CD8-positive, alpha-beta memory T cell (primary cell): ENCODE measurements around the gene SMS. TPM values are rescaled to one million over a fixed set of nuclear protein-coding genes. Genes with fewer than 3 reads are reported as not detected.

ENCODE experiments used
- CTCF ChIA-PET: fragments of 350-600 bp; sonication (Branson Sonifier 250); formaldehyde crosslinking; loops from one replicate; lab custom pipeline; 2021; ENCODE audit warnings: antibody characterized with exemption; lab: Charles Lee
- POLR2A ChIA-PET: fragments of 350-600 bp; sonication (Branson Sonifier 250); formaldehyde crosslinking; loops from one replicate; lab custom pipeline; 2021; ENCODE audit warnings: antibody characterized with exemption; lab: Charles Lee
- DNase-seq, 5 donors: peaks; one replicate each; pipeline versions ENCODE4 v3.0.0 to v3.0.0-alpha.2; 2020 to 2022; ENCODE audit warnings: mixed read lengths in 1 of 5
- H3K27ac ChIP-seq: one replicate; pipeline ENCODE4 v1.7.0; 2013; ENCODE audit warnings: low read depth, mild to moderate bottlenecking, low read length, moderate library complexity
- H3K27me3 ChIP-seq: 2 replicates; pipeline ENCODE4 v1.7.0; 2013; ENCODE audit warnings: low read length, mild to moderate bottlenecking; ENCODE audit not compliant: insufficient read depth, poor library complexity, severe bottlenecking
- H3K36me3 ChIP-seq: 2 replicates; pipeline ENCODE4 v1.7.0; 2013; ENCODE audit warnings: mild to moderate bottlenecking, low read length, moderate library complexity; ENCODE audit not compliant: insufficient read depth
- H3K4me1 ChIP-seq: 2 replicates; pipeline ENCODE4 v1.7.0; 2013; ENCODE audit warnings: mild to moderate bottlenecking, low read length, moderate library complexity; ENCODE audit not compliant: insufficient read depth
- H3K4me3 ChIP-seq: 2 replicates; pipeline ENCODE4 v1.7.0; 2013; ENCODE audit warnings: mild to moderate bottlenecking, low read length
- H3K9me3 ChIP-seq: 2 replicates; pipeline ENCODE4 v1.7.0; 2013; ENCODE audit warnings: mild to moderate bottlenecking, low read length
- H3K27ac Mint-ChIP-seq, 8 donors: one replicate each; pipeline ENCODE4 v1.8.0; 2020 to 2021; ENCODE audit warnings: mixed read lengths in 8 of 8, mild to moderate bottlenecking in 6 of 8, inconsistent platforms in 3 of 8, moderate library complexity in 3 of 8
- H3K27me3 Mint-ChIP-seq, 2 donors: one replicate each; pipeline ENCODE4 v1.8.0; 2020 to 2021; ENCODE audit warnings: mixed read lengths in 2 of 2, mild to moderate bottlenecking in 1 of 2, moderate library complexity in 1 of 2
- H3K36me3 Mint-ChIP-seq, 3 donors: one replicate each; pipeline ENCODE4 v1.8.0; 2020 to 2021; ENCODE audit warnings: mixed read lengths in 3 of 3, inconsistent platforms in 1 of 3, mild to moderate bottlenecking in 1 of 3
- H3K4me1 Mint-ChIP-seq, 3 donors: one replicate each; pipeline ENCODE4 v1.8.0; 2020 to 2021; ENCODE audit warnings: mixed read lengths in 3 of 3, inconsistent platforms in 1 of 3, mild to moderate bottlenecking in 1 of 3
- H3K4me3 Mint-ChIP-seq, 7 donors: one replicate each; pipeline ENCODE4 v1.8.0; 2020 to 2021; ENCODE audit warnings: mixed read lengths in 7 of 7, mild to moderate bottlenecking in 6 of 7, moderate library complexity in 4 of 7, inconsistent platforms in 2 of 7
- H3K9me3 Mint-ChIP-seq, 5 donors: one replicate each; pipeline ENCODE4 v1.8.0; 2020 to 2022; ENCODE audit warnings: mixed read lengths in 5 of 5, mild to moderate bottlenecking in 3 of 5, moderate library complexity in 2 of 5, inconsistent platforms in 1 of 5
- polyA plus RNA-seq: library from polyadenylated mRNA; unstranded; fragments of 300-500 nt; fragmentation: Illumina TruSeq; gene quantifications from one replicate; pipeline ENCODE4 v1.2.3, GENCODE V29; 2021
- total RNA-seq, 2 experiments: library from RNA; stranded (reverse); gene quantifications; one replicate each; pipeline ENCODE4 v1.2.3, GENCODE V29; 2021

The SMS gene
- total and polyA plus RNA-seq, 3 experiments from 2014 or later, result 69.3 to 134 (median 131) TPM

GRCh38 chrX:21960569-21961541 lies 20.3 kb downstream of the SMS start:
- Mint-ChIP-seq H3K4me1 (peaks cover 41 to 71% (median 57%) of the 10 kb centered on the region in 3 donors), H3K27ac (peak overlapping the region in 3 of 8 donors; percentile 11 to 21 (median 13)), H3K9me3 (no peaks in the 10 kb centered on the region), H3K4me3 (peak overlapping the region in 1 of 7 donors; percentile 14), H3K27me3 (no peaks in the 10 kb centered on the region), H3K36me3 (no peaks in the 10 kb centered on the region)
- no peak for DNase-seq
- H3K36me3 ChIP-seq, result no peaks in the 10 kb centered on the region
- no peaks in the 10 kb centered on the region for H3K9me3 ChIP-seq
- H3K27me3 ChIP-seq, result no peaks in the 10 kb centered on the region
- CTCF ChIA-PET, result interaction anchor here (1.0 kb wide), 2 partner anchors 7 to 12 kb away, joined by 3 read pairs; no protein-coding TSS in a partner anchor
- H3K27ac ChIP-seq, result no peak overlapping the region
- POLR2A ChIA-PET, result no interaction called here
- no peak overlapping the region for H3K4me3 ChIP-seq
- peaks cover 8% of the 10 kb centered on the region for H3K4me1 ChIP-seq

GRCh38 chrX:21962361-21962760 lies 21.9 kb downstream of the SMS start:
- no peaks in the 10 kb centered on the region for H3K27me3 ChIP-seq
- ChIA-PET CTCF (no interaction called here), POLR2A (no interaction called here)
- H3K27me3 Mint-ChIP-seq, result peaks cover 0 to 2% of the 10 kb centered on the region in 2 donors
- peaks cover 0 to 5% (median 0%) of the 10 kb centered on the region in 3 donors for H3K36me3 Mint-ChIP-seq
- peaks cover 39 to 70% (median 62%) of the 10 kb centered on the region in 3 donors for H3K4me1 Mint-ChIP-seq
- H3K27ac ChIP-seq, result no peak overlapping the region
- peaks cover 8% of the 10 kb centered on the region for H3K4me1 ChIP-seq
- H3K36me3 ChIP-seq, result no peaks in the 10 kb centered on the region
- no peaks in the 10 kb centered on the region for H3K9me3 Mint-ChIP-seq
- H3K9me3 ChIP-seq, result no peaks in the 10 kb centered on the region
- no peak overlapping the region for H3K4me3 ChIP-seq
- no peak for DNase-seq
- H3K27ac Mint-ChIP-seq, result peak overlapping the region in 3 of 8 donors; percentile 24 to 75 (median 36)
- no peak overlapping the region for H3K4me3 Mint-ChIP-seq

GRCh38 chrX:21963269-21963668 lies 22.8 kb downstream of the SMS start:
- no peak overlapping the region for H3K27ac ChIP-seq
- Mint-ChIP-seq H3K27me3 (peaks cover 0 to 3% of the 10 kb centered on the region in 2 donors), H3K27ac (no peak overlapping the region), H3K36me3 (peaks cover 0 to 9% (median 0%) of the 10 kb centered on the region in 3 donors), H3K4me1 (peaks cover 34 to 62% (median 53%) of the 10 kb centered on the region in 3 donors), H3K4me3 (no peak overlapping the region), H3K9me3 (no peaks in the 10 kb centered on the region)
- no peaks in the 10 kb centered on the region for H3K27me3 ChIP-seq
- no peak overlapping the region for H3K4me3 ChIP-seq
- no peaks in the 10 kb centered on the region for H3K9me3 ChIP-seq
- H3K4me1 ChIP-seq, result peaks cover 8% of the 10 kb centered on the region
- H3K36me3 ChIP-seq, result no peaks in the 10 kb centered on the region
- no peak for DNase-seq
- CTCF ChIA-PET, result no interaction called here
- POLR2A ChIA-PET, result no interaction called here

GRCh38 chrX:21963731-21964405 lies 23.4 kb downstream of the SMS start:
- Mint-ChIP-seq H3K27me3 (peaks cover 0 to 3% of the 10 kb centered on the region in 2 donors), H3K4me3 (no peak overlapping the region), H3K9me3 (no peaks in the 10 kb centered on the region), H3K4me1 (peaks cover 28 to 56% (median 47%) of the 10 kb centered on the region in 3 donors), H3K27ac (peak overlapping the region in 1 of 8 donors; percentile 23), H3K36me3 (peaks cover 0 to 13% (median 0%) of the 10 kb centered on the region in 3 donors)
- no peak for DNase-seq
- ChIA-PET POLR2A (no interaction called here), CTCF (no interaction called here)
- H3K4me1 ChIP-seq, result peaks cover 8% of the 10 kb centered on the region
- H3K27ac ChIP-seq, result no peak overlapping the region
- no peaks in the 10 kb centered on the region for H3K9me3 ChIP-seq
- no peaks in the 10 kb centered on the region for H3K36me3 ChIP-seq
- no peak overlapping the region for H3K4me3 ChIP-seq
- H3K27me3 ChIP-seq, result no peaks in the 10 kb centered on the region

- H3K36me3 Mint-ChIP-seq, result peaks cover 0 to 25% (median 0%) of the 10 kb centered on the region in 3 donors
- H3K27me3 ChIP-seq, result no peaks in the 10 kb centered on the region
- H3K4me3 Mint-ChIP-seq, result no peak overlapping the region
- no peak for DNase-seq
- H3K4me1 ChIP-seq, result no peaks in the 10 kb centered on the region
- no peak overlapping the region for H3K4me3 ChIP-seq
- ChIA-PET CTCF (interaction anchor here (1.3 to 1.4 kb wide), 2 partner anchors 17 to 19 kb away, joined by 4 read pairs; no protein-coding TSS in a partner anchor), POLR2A (no interaction called here)
- H3K27ac ChIP-seq, result no peak overlapping the region
- peaks cover 3 to 31% (median 19%) of the 10 kb centered on the region in 3 donors for H3K4me1 Mint-ChIP-seq
- no peaks in the 10 kb centered on the region for H3K9me3 Mint-ChIP-seq
- peak overlapping the region in 2 of 8 donors; percentile 36 to 52 for H3K27ac Mint-ChIP-seq
- H3K36me3 ChIP-seq, result no peaks in the 10 kb centered on the region
- H3K9me3 ChIP-seq, result no peaks in the 10 kb centered on the region
- peaks cover 0 to 3% of the 10 kb centered on the region in 2 donors for H3K27me3 Mint-ChIP-seq
These were observed 26.4 kb downstream of the SMS start for GRCh38 chrX:21966866-21967265.

GRCh38 chrX:21968333-21968732 lies 27.8 kb downstream of the SMS start:
- no peaks in the 10 kb centered on the region for H3K9me3 ChIP-seq
- Mint-ChIP-seq H3K27ac (no peak overlapping the region), H3K4me3 (no peak overlapping the region), H3K4me1 (peaks cover 10 to 35% (median 28%) of the 10 kb centered on the region in 3 donors), H3K36me3 (peaks cover 0 to 27% (median 0%) of the 10 kb centered on the region in 3 donors), H3K9me3 (no peaks in the 10 kb centered on the region), H3K27me3 (peaks cover 0 to 3% of the 10 kb centered on the region in 2 donors)
- DNase-seq, result no peak
- H3K4me1 ChIP-seq, result peaks cover 5% of the 10 kb centered on the region
- ChIA-PET POLR2A (no interaction called here), CTCF (interaction anchor here (1.0 to 1.3 kb wide), 2 partner anchors 8 to 19 kb away, joined by 3 to 4 read pairs; no protein-coding TSS in a partner anchor)
- H3K27ac ChIP-seq, result no peak overlapping the region
- H3K27me3 ChIP-seq, result no peaks in the 10 kb centered on the region
- H3K4me3 ChIP-seq, result no peak overlapping the region
- H3K36me3 ChIP-seq, result no peaks in the 10 kb centered on the region

- H3K27ac ChIP-seq, result no peak overlapping the region
- ChIA-PET POLR2A (no interaction called here), CTCF (no interaction called here)
- H3K4me3 ChIP-seq, result no peak overlapping the region
- H3K27ac Mint-ChIP-seq, result peak overlapping the region in 2 of 8 donors; percentile 46 to 52
- no peak overlapping the region for H3K4me3 Mint-ChIP-seq
- H3K4me1 Mint-ChIP-seq, result peaks cover 23 to 36% (median 31%) of the 10 kb centered on the region in 3 donors
- peaks cover 0 to 3% of the 10 kb centered on the region in 2 donors for H3K27me3 Mint-ChIP-seq
- H3K36me3 Mint-ChIP-seq, result peaks cover 0 to 29% (median 0%) of the 10 kb centered on the region in 3 donors
- DNase-seq, result no peak
- H3K9me3 Mint-ChIP-seq, result no peaks in the 10 kb centered on the region
- no peaks in the 10 kb centered on the region for H3K9me3 ChIP-seq
- H3K4me1 ChIP-seq, result peaks cover 16% of the 10 kb centered on the region
- no peaks in the 10 kb centered on the region for H3K36me3 ChIP-seq
- H3K27me3 ChIP-seq, result no peaks in the 10 kb centered on the region
These were observed 29.8 kb downstream of the SMS start for GRCh38 chrX:21970326-21970725.
